Thymus (tissue), 11 donors: ENCODE measurements around the gene TRAPPC3L. TPM values are rescaled to one million over a fixed set of nuclear protein-coding genes. Genes with fewer than 3 reads are reported as not detected.

Experiments
- DNase-seq, 9 donors: peaks; one replicate each; pipeline ENCODE4 v3.0.0-alpha.2; 2013; ENCODE audit warnings: low spot score in 9 of 9, low read depth in 6 of 9, missing footprints in 1 of 9
- H3K27ac ChIP-seq, 2 donors: one replicate each; pipeline ENCODE4 v1.5.1; 2013; ENCODE audit warnings: control low read depth in 1 of 2, low read depth in 1 of 2, low read length in 1 of 2, mild to moderate bottlenecking in 1 of 2, moderate library complexity in 1 of 2
- H3K27me3 ChIP-seq, 2 donors: one replicate each; pipeline ENCODE4 v1.5.1; 2013; ENCODE audit warnings: low read length in 1 of 2; ENCODE audit not compliant: control insufficient read depth in 2 of 2, insufficient read depth in 1 of 2
- H3K36me3 ChIP-seq, 2 donors: one replicate each; pipeline ENCODE4 v1.5.1; 2013; ENCODE audit warnings: low read length in 1 of 2, mild to moderate bottlenecking in 1 of 2, moderate library complexity in 1 of 2; ENCODE audit not compliant: control insufficient read depth in 2 of 2, insufficient read depth in 2 of 2
- H3K4me1 ChIP-seq, 2 donors: one replicate each; pipeline ENCODE4 v1.5.1; 2013; ENCODE audit warnings: low read length in 2 of 2; ENCODE audit not compliant: control insufficient read depth in 2 of 2, insufficient read depth in 2 of 2
- H3K4me3 ChIP-seq, 2 donors: one replicate each; pipeline ENCODE4 v1.5.1; 2013; ENCODE audit warnings: low read length in 2 of 2, control low read depth in 1 of 2, mild to moderate bottlenecking in 1 of 2
- H3K9me3 ChIP-seq, 2 donors: one replicate each; pipeline ENCODE4 v1.5.1; 2013; ENCODE audit warnings: low read length in 1 of 2, mild to moderate bottlenecking in 1 of 2; ENCODE audit not compliant: control insufficient read depth in 2 of 2, insufficient read depth in 1 of 2
- WGBS: extraction: QIAGEN DNeasy Blood & Tissue Kit; methylation state at CpG from one replicate; pipeline ENCODE4 v1.1.7; 2013; 5-methylcytosine and 5-hydroxymethylcytosine counted together
- polyA plus RNA-seq: library from polyadenylated mRNA; stranded (reverse); fragments of 200-250 nt; gene quantifications from one replicate; pipeline ENCODE4 v1.2.3, GENCODE V29; 2013
- total RNA-seq: library from RNA; stranded (reverse); fragments of 120-200 nt; gene quantifications from one replicate; pipeline ENCODE4 v1.2.4, GENCODE V29; 2013
- donor health status: healthy.

The TRAPPC3L gene
- total and polyA plus RNA-seq, 2 donors = 0.14 to 0.18 TPM

DNA sequence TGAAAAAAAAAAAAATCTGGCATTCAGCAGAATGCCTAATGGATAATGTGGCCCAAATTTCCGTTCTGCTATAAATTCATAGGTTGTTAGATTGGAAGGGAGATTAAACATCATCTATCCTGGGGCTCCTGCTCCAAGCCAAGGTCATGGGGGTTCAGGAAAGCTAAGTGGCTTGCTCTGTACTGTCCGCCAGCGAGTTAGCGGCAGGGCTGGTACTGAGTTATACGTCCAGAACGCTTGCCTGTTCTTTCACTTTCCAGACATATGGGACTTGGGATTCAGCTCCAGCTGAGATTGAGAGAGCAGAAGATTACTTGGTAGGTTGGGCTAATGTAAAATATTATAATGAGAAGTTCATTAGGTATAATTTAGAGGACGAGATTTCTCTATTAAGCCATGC lies 26.7 kb upstream of the TRAPPC3L start:
- Histone ChIP-seq H3K4me3 (peak overlapping the region; percentile 82 to 86), H3K27me3 (no peaks in the 10 kb centered on the region), H3K36me3 (peaks cover 0 to 25% of the 10 kb centered on the region in 2 donors), H3K4me1 (peaks cover 5 to 9% of the 10 kb centered on the region in 2 donors), H3K27ac (peak overlapping the region in 1 of 2 donors; percentile 89), H3K9me3 (no peaks in the 10 kb centered on the region)
- DNase-seq = peak in 1 of 9 donors; percentile 32
- 8% methylated on average over 7 of the region's 7 CpGs for WGBS

DNA sequence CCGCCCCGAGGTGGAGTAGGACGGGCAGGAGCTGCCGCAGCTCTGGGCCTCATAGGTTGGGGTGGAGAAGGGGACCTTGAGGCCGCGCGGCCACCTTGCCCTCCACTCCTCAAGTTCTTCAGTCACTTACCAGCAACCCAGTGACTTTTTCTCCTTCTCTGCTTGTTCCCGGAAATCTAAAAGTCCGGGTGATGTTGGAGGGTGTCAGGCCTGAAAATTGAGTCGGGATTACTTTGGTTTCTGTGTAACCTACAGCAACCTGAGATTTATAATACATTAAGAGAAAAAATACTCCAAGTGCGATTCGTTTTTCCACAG lies 26.2 kb upstream of the TRAPPC3L start:
- peak overlapping the region; percentile 89 to 95 for H3K27ac ChIP-seq
- no peaks in the 10 kb centered on the region for H3K9me3 ChIP-seq
- WGBS = under 1% methylated on average over 12 of the region's 12 CpGs
- H3K27me3 ChIP-seq = no peaks in the 10 kb centered on the region
- DNase-seq = peak in 1 of 9 donors; percentile 3
- H3K4me1 ChIP-seq = peaks cover 5 to 9% of the 10 kb centered on the region in 2 donors
- peak overlapping the region; percentile 82 to 86 for H3K4me3 ChIP-seq
- H3K36me3 ChIP-seq = peaks cover 0 to 20% of the 10 kb centered on the region in 2 donors

DNA sequence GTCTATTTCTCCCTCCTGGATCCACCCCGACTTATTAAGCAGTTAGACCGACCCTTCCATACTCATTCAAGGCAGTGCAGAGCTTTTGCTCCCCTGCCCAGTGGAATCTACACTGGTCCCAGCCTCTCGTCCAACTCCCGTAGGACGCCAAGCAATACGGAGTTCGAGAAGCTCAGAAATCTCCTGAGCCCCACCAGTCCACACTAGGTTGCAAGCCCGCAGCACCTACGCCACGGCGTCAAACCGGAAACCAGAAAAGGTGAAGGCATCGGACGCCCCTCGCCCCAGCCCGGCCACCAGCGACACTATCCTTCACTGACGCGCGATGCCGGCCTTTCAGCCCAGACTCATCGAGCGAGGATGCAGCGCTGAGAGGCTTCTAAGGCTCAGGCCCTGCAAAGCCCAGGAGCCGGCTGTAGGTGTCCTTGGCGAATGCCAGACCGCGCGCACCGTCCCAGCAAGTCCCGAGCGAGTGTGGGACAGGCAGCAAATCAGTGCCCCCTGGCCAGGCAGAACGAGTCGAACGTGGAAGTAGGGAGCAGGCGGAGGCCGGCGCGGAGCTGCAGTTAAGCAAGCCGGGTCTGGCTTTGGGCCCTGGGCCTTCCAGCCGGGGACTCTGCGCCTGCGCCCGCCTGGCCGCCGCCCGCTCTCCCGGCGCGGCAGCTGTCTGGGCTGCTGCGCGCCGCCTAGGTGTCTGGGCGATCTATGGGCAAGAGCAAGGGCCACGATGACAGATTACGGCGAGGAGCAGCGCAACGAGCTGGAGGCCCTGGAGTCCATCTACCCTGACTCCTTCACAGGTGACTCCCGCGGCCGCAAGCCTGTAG lies 25.6 kb upstream of the TRAPPC3L start, which contains the start of gene RWDD1:
TSS of gene RWDD1 (plus strand) at position 649 of the 827 bp plus-strand sequence. CDS start at position 728, 79 bp downstream.
- Histone ChIP-seq H3K4me1 (peaks cover 5 to 9% of the 10 kb centered on the region in 2 donors), H3K27me3 (no peaks in the 10 kb centered on the region), H3K4me3 (peak within 1 kb of the TSS; percentile 82 to 86), H3K9me3 (no peaks in the 10 kb centered on the region), H3K36me3 (peaks cover 0 to 14% of the 10 kb centered on the region in 2 donors), H3K27ac (peak within 1 kb of the TSS; percentile 89 to 95)
- peak; percentile 90 to 98 (median 95) for DNase-seq
- under 1% methylated on average over 62 of the region's 62 CpGs for WGBS

DNA sequence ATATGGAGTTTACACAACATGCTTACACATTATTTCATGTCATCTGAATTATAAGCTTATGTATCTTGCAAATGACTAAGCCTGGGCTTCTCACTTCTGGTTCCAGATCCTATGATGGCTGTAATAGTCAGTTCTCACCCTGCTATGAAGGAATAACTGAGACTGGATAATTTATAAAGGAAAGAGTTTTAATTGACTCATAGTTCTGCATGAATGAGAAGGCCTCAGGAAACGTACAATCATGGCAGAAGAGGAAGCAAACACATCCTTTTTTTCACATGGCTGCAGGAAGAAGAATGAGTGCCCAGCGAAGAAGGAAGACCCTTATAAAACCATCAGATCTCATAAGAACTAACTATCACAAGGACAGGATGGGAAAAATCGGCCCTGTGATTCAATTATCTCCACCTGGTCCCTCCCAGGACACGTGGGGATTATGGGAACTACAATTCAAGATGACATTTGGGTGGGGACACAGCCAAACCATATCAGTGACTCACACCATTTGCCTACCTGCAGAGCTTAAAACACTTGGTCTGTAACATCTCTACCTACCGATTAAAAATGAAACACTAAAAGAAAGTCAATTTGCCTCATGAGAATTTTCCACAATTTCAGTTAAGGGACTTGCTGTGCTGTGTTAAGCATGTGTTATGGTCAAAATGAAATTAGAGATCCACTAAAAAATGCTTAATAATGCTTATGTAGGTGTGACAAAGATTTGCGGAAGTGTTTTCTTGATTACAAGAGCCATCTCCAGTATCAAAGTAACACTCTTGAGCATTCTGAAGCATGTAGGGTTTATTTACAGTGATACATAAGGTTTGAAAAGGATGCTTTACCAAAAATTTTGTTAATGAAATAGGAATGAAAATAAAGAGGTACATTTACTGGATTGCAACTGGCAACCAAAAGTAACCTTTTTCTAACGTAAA lies 23.6 kb upstream of the TRAPPC3L start:
- Histone ChIP-seq H3K27ac (no peak overlapping the region), H3K4me1 (peaks cover 10 to 15% of the 10 kb centered on the region in 2 donors), H3K9me3 (no peaks in the 10 kb centered on the region), H3K36me3 (peaks cover 0 to 3% of the 10 kb centered on the region in 2 donors), H3K27me3 (peaks cover 0 to 13% of the 10 kb centered on the region in 2 donors), H3K4me3 (no peak overlapping the region)
- DNase-seq = no peak
- 70% methylated on average over 7 of the region's 7 CpGs for WGBS

DNA sequence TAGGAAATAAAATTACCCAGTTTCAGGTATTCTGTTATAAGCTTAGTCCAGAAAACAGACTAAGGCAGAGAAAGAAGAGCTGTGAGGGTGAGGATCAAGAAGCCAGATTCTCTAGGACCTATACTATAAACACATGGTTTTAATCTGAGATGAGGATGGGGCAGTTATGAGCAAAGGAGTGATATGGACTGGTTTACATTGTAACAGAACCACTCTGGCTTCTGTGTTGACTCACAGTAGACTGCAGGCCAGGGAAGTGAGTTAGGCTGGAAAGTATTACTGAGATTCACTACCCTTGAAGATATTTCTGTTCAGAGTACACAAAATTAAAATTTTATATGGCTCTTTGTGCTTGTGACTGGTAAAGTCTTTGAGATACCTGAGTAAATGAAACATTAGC lies 22.6 kb upstream of the TRAPPC3L start:
- Histone ChIP-seq H3K27me3 (peaks cover 0 to 18% of the 10 kb centered on the region in 2 donors), H3K36me3 (no peaks in the 10 kb centered on the region), H3K9me3 (no peaks in the 10 kb centered on the region), H3K4me1 (peaks cover 10 to 15% of the 10 kb centered on the region in 2 donors), H3K4me3 (no peak overlapping the region), H3K27ac (no peak overlapping the region)
- no peak for DNase-seq

DNA sequence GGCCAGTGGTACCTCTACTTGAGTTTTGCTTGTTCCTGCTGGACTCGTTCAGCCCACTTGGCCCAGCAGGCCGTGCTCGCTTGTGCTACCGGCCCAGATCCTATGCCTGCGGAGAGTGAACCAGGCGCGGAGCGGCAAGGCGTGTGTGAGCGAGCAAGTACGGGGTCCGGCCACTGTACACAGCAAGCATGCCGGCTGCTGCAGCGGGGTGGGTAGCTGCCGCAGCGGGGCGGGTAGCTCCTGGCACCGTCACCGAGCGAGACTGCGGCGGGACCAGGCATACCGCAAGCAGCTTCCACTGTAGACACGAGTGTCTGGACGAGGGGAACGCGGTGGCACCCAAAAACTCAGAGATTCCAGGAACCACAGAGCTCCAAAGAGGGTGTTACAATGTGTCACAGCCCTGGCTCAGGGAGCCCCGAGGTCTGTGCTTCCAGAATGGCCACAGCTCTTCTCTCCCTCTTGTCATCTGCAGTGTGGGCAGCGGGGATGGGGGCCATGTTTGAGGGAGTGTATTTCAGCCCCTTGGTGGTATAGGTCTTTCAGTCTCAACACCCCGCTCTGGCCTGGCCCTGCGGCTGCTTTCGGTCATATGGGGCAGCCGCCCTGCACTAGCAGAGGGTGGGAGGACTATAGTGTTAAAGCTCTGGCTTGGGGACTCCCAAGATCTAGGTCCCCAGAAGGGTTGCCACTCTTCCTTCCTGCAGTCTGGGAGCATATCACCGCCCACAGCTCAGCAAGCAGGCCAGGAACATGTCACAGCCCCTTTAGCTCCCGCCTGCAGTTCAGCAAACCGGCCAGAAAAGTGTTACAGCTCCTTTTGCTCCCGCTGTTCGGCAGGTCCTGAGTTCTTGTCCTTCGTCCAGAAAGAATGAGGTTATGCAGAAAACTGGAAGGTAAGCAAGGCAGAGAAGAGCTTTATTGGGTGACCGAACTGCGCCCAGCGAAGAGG lies 19.7 kb upstream of the TRAPPC3L start:
- H3K4me3 ChIP-seq = peak overlapping the region in 1 of 2 donors; percentile 36
- WGBS = 58% methylated on average over 42 of the region's 42 CpGs
- DNase-seq = peak in 1 of 9 donors; percentile 34

DNA sequence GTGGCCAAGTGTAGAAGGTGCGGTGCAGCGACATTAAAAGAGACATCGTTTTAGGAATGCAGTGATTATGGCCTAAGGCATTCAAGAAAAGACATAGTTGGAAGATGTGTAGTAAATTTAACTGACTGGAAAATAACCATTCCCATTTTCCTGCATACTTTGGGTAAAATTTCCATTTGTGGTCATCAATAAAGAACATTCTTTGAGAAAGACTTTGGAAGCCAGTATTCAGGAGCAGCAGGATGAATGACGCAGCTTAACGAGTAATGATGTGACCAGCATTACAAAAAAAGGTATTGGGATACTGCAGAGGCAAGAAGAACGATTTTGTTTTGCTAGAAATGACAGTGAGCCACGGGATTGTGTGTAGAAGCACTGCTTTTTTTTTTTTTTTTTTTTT lies 18.8 kb upstream of the TRAPPC3L start:
- 94% methylated on average over 7 of the region's 7 CpGs for WGBS
- DNase-seq = no peak
- Histone ChIP-seq H3K9me3 (no peaks in the 10 kb centered on the region), H3K4me3 (no peak overlapping the region), H3K27me3 (peaks cover 0 to 18% of the 10 kb centered on the region in 2 donors), H3K4me1 (peaks cover 5% of the 10 kb centered on the region in 2 donors), H3K27ac (no peak overlapping the region), H3K36me3 (no peaks in the 10 kb centered on the region)

More for the DNA sequence above, 19.7 kb upstream of the TRAPPC3L start:
- Histone ChIP-seq H3K9me3 (no peaks in the 10 kb centered on the region), H3K4me1 (peaks cover 5% of the 10 kb centered on the region in 2 donors), H3K27me3 (peaks cover 0 to 18% of the 10 kb centered on the region in 2 donors), H3K27ac (no peak overlapping the region), H3K36me3 (no peaks in the 10 kb centered on the region)

DNA sequence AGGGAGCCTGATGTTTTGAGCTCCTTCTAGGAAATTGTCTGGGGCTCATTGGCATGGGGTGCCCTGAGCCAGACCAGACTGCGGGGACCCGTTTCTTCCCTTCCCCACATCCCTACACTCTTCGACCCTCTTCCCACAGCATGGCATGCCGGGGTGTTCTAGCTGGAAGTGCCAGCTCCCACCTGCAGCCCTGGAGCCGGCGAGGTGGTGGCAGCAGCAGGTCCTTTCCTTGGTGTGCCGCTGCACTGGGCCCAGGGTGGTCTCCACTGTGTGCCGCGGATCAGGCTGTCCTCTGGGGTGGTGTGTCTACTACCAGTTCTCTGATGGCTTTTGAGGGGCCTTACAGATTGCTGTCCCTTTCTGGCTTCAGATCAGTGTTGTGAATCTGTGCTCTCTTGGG lies 18.3 kb upstream of the TRAPPC3L start:
- no peak for DNase-seq
- no peak overlapping the region for H3K27ac ChIP-seq
- H3K27me3 ChIP-seq = peaks cover 0 to 18% of the 10 kb centered on the region in 2 donors
- WGBS = 96% methylated on average over 9 of the region's 9 CpGs
- H3K36me3 ChIP-seq = no peaks in the 10 kb centered on the region
- H3K4me3 ChIP-seq = no peak overlapping the region
- H3K9me3 ChIP-seq = no peaks in the 10 kb centered on the region
- H3K4me1 ChIP-seq = peaks cover 5% of the 10 kb centered on the region in 2 donors
